GM12874 (cell line): ENCODE results near the gene CMIP.

ENCODE experiments used
- TF ChIP-seq, protein P1 (sequence below): IDR thresholded peaks from 2 replicates; pipeline ENCODE4 v1.5.1; 2011; ENCODE audit warnings: low read depth, mild to moderate bottlenecking, control low read depth, low read length, moderate library complexity; ENCODE audit not compliant: insufficient read depth

Gene CMIP

GRCh38 chr16:81562174-81562849 is 117.7 kb downstream of the CMIP start:
- TF ChIP-seq, protein P1, sequence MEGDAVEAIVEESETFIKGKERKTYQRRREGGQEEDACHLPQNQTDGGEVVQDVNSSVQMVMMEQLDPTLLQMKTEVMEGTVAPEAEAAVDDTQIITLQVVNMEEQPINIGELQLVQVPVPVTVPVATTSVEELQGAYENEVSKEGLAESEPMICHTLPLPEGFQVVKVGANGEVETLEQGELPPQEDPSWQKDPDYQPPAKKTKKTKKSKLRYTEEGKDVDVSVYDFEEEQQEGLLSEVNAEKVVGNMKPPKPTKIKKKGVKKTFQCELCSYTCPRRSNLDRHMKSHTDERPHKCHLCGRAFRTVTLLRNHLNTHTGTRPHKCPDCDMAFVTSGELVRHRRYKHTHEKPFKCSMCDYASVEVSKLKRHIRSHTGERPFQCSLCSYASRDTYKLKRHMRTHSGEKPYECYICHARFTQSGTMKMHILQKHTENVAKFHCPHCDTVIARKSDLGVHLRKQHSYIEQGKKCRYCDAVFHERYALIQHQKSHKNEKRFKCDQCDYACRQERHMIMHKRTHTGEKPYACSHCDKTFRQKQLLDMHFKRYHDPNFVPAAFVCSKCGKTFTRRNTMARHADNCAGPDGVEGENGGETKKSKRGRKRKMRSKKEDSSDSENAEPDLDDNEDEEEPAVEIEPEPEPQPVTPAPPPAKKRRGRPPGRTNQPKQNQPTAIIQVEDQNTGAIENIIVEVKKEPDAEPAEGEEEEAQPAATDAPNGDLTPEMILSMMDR, result no peak

GRCh38 chr16:81562926-81563325 is 118.3 kb downstream of the CMIP start:
- TF ChIP-seq, protein P1, result no peak

GRCh38 chr16:81564421-81564911 is 119.9 kb downstream of the CMIP start:
- TF ChIP-seq, protein P1, result no peak

DNA sequence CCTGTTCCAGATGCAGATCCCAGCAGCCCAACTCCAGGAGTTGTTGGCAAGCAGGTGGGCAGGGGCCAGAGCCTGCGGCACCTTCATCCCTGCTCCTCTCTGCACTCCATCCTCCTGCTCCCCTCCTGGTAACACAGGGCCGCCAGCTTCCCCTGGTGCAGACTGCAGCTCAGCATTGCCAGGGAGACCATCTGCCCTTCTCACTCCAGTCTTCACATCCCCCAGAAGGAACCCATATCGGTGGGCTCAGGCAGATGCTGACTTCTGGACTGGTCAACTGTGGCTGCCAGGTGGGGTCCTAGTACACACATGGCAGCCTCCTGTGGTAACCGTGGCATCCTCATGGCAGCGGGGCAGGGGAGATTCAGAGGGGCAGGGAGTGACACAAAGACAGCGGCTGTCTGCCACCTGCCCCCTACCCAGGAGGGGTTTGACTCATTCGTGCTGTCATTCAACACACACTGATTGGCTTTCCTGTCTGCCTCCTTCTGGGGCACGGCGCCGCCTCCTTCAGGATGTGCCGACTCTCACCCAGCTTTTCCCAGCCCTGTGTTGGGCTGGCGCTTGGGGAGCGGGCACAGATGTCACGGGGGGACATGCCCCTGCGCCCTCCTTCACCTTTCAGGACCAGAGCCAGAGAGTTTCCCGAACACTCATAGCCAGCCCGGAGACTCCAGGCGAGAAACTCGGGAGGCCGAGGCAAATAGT is 120.9 kb downstream of the CMIP start:
- TF ChIP-seq, protein P1, result no peak

GRCh38 chr16:81566086-81567007 is 121.7 kb downstream of the CMIP start:
- TF ChIP-seq, protein P1, result no peak

- TF ChIP-seq, protein P1, result no peak
These were observed 122.5 kb downstream of the CMIP start for GRCh38 chr16:81567087-81567486.
